Measurements from ENCODE around the gene FAM118A.
A peak's percentile ranks its signal among the peaks of the same experiment; 100 is the strongest.
"Not testable (repeated sequence)": the region's sequence is repeated elsewhere in the genome, so short reads cannot be mapped to it uniquely, and the experiment has no call there.

FAM118A gene

GRCh38 chr22:45310977-45311531, 1.3 kb downstream of the FAM118A start:
- DNase-seq: no peak

GRCh38 chr22:45312415-45312814, 2.7 kb downstream of the FAM118A start:
- no peak for DNase-seq

- no peak for DNase-seq
These were observed 3.1 kb downstream of the FAM118A start for GRCh38 chr22:45312856-45313255.

- DNase-seq: peak in 1 of 2 experiments; percentile 29
These were observed 4.5 kb downstream of the FAM118A start for GRCh38 chr22:45314054-45314721.

- peak in 1 of 2 experiments; percentile 29 for DNase-seq
These were observed 5.1 kb downstream of the FAM118A start for GRCh38 chr22:45314786-45315185.

GRCh38 chr22:45316796-45317526, 7.2 kb downstream of the FAM118A start:
- no peak for DNase-seq

GRCh38 chr22:45317551-45318167, 7.9 kb downstream of the FAM118A start:
- DNase-seq: no peak

- DNase-seq: peak; percentile 65 to 78
These were observed 8.4 kb downstream of the FAM118A start for GRCh38 chr22:45318168-45318557.

GRCh38 chr22:45318558-45319323, 9.0 kb downstream of the FAM118A start:
- no peak for DNase-seq

GRCh38 chr22:45319324-45319685, 9.6 kb downstream of the FAM118A start:
- no peak for DNase-seq

- no peak for DNase-seq
These were observed 10.7 kb downstream of the FAM118A start for GRCh38 chr22:45320357-45320976.

- no peak for DNase-seq
These were observed 12.1 kb downstream of the FAM118A start for GRCh38 chr22:45321827-45322226.

GRCh38 chr22:45322873-45323525, 13.3 kb downstream of the FAM118A start:
- DNase-seq: no peak

GRCh38 chr22:45323695-45324094, 14.0 kb downstream of the FAM118A start:
- DNase-seq: no peak

GRCh38 chr22:45324311-45324711, 14.6 kb downstream of the FAM118A start:
- no peak for DNase-seq

GRCh38 chr22:45328261-45328660, 18.5 kb downstream of the FAM118A start:
- not testable (repeated sequence) for DNase-seq

- peak in 1 of 2 experiments; percentile 36 for DNase-seq
These were observed 19.2 kb downstream of the FAM118A start for GRCh38 chr22:45328822-45329529.

GRCh38 chr22:45329530-45329936, 19.8 kb downstream of the FAM118A start:
- peak; percentile 69 to 86 for DNase-seq

GRCh38 chr22:45330548-45330947, 20.8 kb downstream of the FAM118A start:
- DNase-seq: no peak

GRCh38 chr22:45331486-45331885, 21.8 kb downstream of the FAM118A start:
- DNase-seq: no peak

- DNase-seq: no peak
These were observed 22.3 kb downstream of the FAM118A start for GRCh38 chr22:45332001-45332400.
